Mesenchymal stem cell (in vitro differentiated cells and primary cell): ENCODE results near the gene RBP4. TPM values are rescaled to one million over a fixed set of nuclear protein-coding genes. Genes with fewer than 3 reads are reported as not detected.

Source experiments
- DNase-seq: peaks from one replicate; pipeline ENCODE4 v3.0.0-alpha.2; 2013
- H2AFZ ChIP-seq: one replicate; pipeline ENCODE4 v1.6.1; 2013; ENCODE audit warnings: low read depth, mild to moderate bottlenecking, control low read depth, inconsistent platforms, low read length, moderate library complexity
- H2AK5ac ChIP-seq: 2 replicates; pipeline ENCODE4 v1.6.1; 2013; ENCODE audit warnings: low read length, moderate library complexity, mild to moderate bottlenecking, inconsistent platforms; ENCODE audit not compliant: severe bottlenecking
- H2BK120ac ChIP-seq: one replicate; pipeline ENCODE4 v1.6.1; 2013; ENCODE audit warnings: low read depth, mild to moderate bottlenecking, inconsistent platforms, low read length, moderate library complexity
- H2BK12ac ChIP-seq, 2 experiments: one replicate each; pipeline ENCODE4 v1.6.1; 2013; ENCODE audit warnings: inconsistent platforms in 2 of 2, low read length in 2 of 2, mild to moderate bottlenecking in 2 of 2, moderate library complexity in 2 of 2, control low read depth in 1 of 2
- H2BK15ac ChIP-seq: one replicate; pipeline ENCODE4 v1.6.1; 2013; ENCODE audit warnings: mild to moderate bottlenecking, low read depth, inconsistent platforms; ENCODE audit not compliant: poor library complexity, severe bottlenecking
- H2BK5ac ChIP-seq: 2 replicates; pipeline ENCODE4 v1.6.1; 2013; ENCODE audit warnings: low read depth, mild to moderate bottlenecking, low read length, control low read depth, inconsistent platforms; ENCODE audit not compliant: poor library complexity, severe bottlenecking
- H3K14ac ChIP-seq, 2 experiments: one replicate each; pipeline ENCODE4 v1.6.1; 2013; ENCODE audit warnings: inconsistent platforms in 2 of 2, low read length in 2 of 2, control low read depth in 1 of 2, mild to moderate bottlenecking in 1 of 2, moderate library complexity in 1 of 2
- H3K18ac ChIP-seq, 2 experiments: one replicate each; pipeline ENCODE4 v1.6.1; 2013; ENCODE audit warnings: inconsistent platforms in 2 of 2, low read length in 2 of 2, control low read depth in 1 of 2, low read depth in 1 of 2, mild to moderate bottlenecking in 1 of 2
- H3K23ac ChIP-seq, 2 experiments: one replicate each; pipeline ENCODE4 v1.6.1; 2013; ENCODE audit warnings: inconsistent platforms in 2 of 2, low read length in 2 of 2, mild to moderate bottlenecking in 2 of 2, moderate library complexity in 2 of 2, control low read depth in 1 of 2
- H3K27ac ChIP-seq: 2 replicates; pipeline ENCODE4 v1.5.1; 2013; ENCODE audit warnings: mild to moderate bottlenecking, moderate library complexity, low read length, control low read depth, inconsistent platforms; ENCODE audit not compliant: poor library complexity, severe bottlenecking
- H3K27me3 ChIP-seq, 2 experiments: 2 replicates each; pipeline versions ENCODE4 v1.6.1 to v1.7.0; 2013; ENCODE audit warnings: low read length in 2 of 2, mild to moderate bottlenecking in 2 of 2, moderate library complexity in 2 of 2, control low read depth in 1 of 2, inconsistent platforms in 1 of 2; ENCODE audit not compliant: control insufficient read depth in 1 of 2, insufficient read depth in 1 of 2
- H3K36me3 ChIP-seq, 2 experiments: 2 replicates each; pipeline versions ENCODE4 v1.6.1 to v1.7.0; 2013; ENCODE audit warnings: low read length in 2 of 2, control low read depth in 1 of 2, inconsistent platforms in 1 of 2, low read depth in 1 of 2, mild to moderate bottlenecking in 1 of 2; ENCODE audit not compliant: insufficient read depth in 2 of 2, control insufficient read depth in 1 of 2
- H3K4ac ChIP-seq, 2 experiments: one replicate each; pipeline ENCODE4 v1.6.1; 2013; ENCODE audit warnings: inconsistent platforms in 2 of 2, low read length in 2 of 2, mild to moderate bottlenecking in 2 of 2, moderate library complexity in 2 of 2, control low read depth in 1 of 2, low read depth in 1 of 2
- H3K4me1 ChIP-seq: 2 replicates; pipeline ENCODE4 v1.6.1; 2013; ENCODE audit warnings: low read depth, low read length, control low read depth; ENCODE audit not compliant: control insufficient read depth, insufficient read depth
- H3K4me2 ChIP-seq: 2 replicates; pipeline ENCODE4 v1.6.1; 2013; ENCODE audit warnings: low read length, mild to moderate bottlenecking, inconsistent platforms; ENCODE audit not compliant: poor library complexity, severe bottlenecking
- H3K4me3 ChIP-seq, 2 experiments: 2 replicates each; pipeline versions ENCODE4 v1.5.1 to v1.7.0; 2013; ENCODE audit warnings: low read length in 2 of 2, mild to moderate bottlenecking in 2 of 2, control low read depth in 1 of 2, low read depth in 1 of 2; ENCODE audit not compliant: insufficient read depth in 1 of 2
- H3K79me1 ChIP-seq: replicated peaks from 2 replicates; pipeline ENCODE4 v1.6.1; 2013; ENCODE audit warnings: mild to moderate bottlenecking, control low read depth, low read length, inconsistent platforms; ENCODE audit not compliant: poor library complexity, severe bottlenecking
- H3K9ac ChIP-seq: 2 replicates; pipeline ENCODE4 v1.7.0; 2013; ENCODE audit warnings: mild to moderate bottlenecking, low read length, moderate library complexity
- H3K9me3 ChIP-seq: 2 replicates; pipeline ENCODE4 v1.7.0; 2013; ENCODE audit warnings: mild to moderate bottlenecking, low read length; ENCODE audit not compliant: control insufficient read depth
- H4K8ac ChIP-seq: one replicate; pipeline ENCODE4 v1.6.1; 2013; ENCODE audit warnings: inconsistent platforms, mild to moderate bottlenecking, low read length, moderate library complexity
- H4K91ac ChIP-seq: one replicate; pipeline ENCODE4 v1.6.1; 2013; ENCODE audit warnings: mild to moderate bottlenecking, low read length, inconsistent platforms
- WGBS: methylation state at CpG from one replicate; pipeline ENCODE4 v1.1.7; 2013; ENCODE audit warnings: mixed read lengths; 5-methylcytosine and 5-hydroxymethylcytosine counted together
- polyA plus RNA-seq, 2 experiments: library from polyadenylated mRNA; stranded (reverse); fragments of 200-250 nt; gene quantifications; one replicate each; pipeline ENCODE4 v1.2.3, GENCODE V29; 2013

The RBP4 gene
- 0.17 TPM for polyA plus RNA-seq (2013, experiment 1 of 2)
- 0.21 TPM for polyA plus RNA-seq (2013, experiment 2 of 2)

- H3K9ac ChIP-seq: no peak within 1 kb of the TSS
- WGBS: 3% methylated on average over 43 of the region's 63 CpGs
- no peak within 1 kb of the TSS for H3K14ac ChIP-seq
These were observed at the start of gene RBP4 for GRCh38 chr10:93601146-93601773. Gene RBP4 (minus strand): TSS chr10:93601235. CDS start chr10:93601028, 207 bp downstream.

GRCh38 chr10:93639791-93640190 lies 38.8 kb upstream of the RBP4 start:
- H2AFZ ChIP-seq: no peak overlapping the region
- peaks cover 2% of the 10 kb centered on the region for H3K9me3 ChIP-seq
- H3K79me1 ChIP-seq: no peaks in the 10 kb centered on the region
- no peak overlapping the region for H2BK15ac ChIP-seq
- H3K27ac ChIP-seq: no peak overlapping the region
- no peaks in the 10 kb centered on the region for H3K4me1 ChIP-seq
- no peak overlapping the region for H3K4ac ChIP-seq
- H4K91ac ChIP-seq: no peak overlapping the region
- H3K18ac ChIP-seq: no peak overlapping the region
- H2BK12ac ChIP-seq: no peak overlapping the region
- H3K27me3 ChIP-seq: peaks cover 0 to 26% of the 10 kb centered on the region in 2 experiments
- no peak overlapping the region for H4K8ac ChIP-seq
- H3K4me2 ChIP-seq: no peak overlapping the region
- no peak overlapping the region for H3K4me3 ChIP-seq
- H3K23ac ChIP-seq: no peak overlapping the region
- no peak overlapping the region for H3K9ac ChIP-seq
- H3K36me3 ChIP-seq: no peaks in the 10 kb centered on the region
- H3K14ac ChIP-seq: no peak overlapping the region
- 91% methylated on average over 7 of the region's 7 CpGs for WGBS
- H2BK120ac ChIP-seq: no peak overlapping the region
- no peak for DNase-seq
- no peak overlapping the region for H2BK5ac ChIP-seq
- H2AK5ac ChIP-seq: no peak overlapping the region

More at GRCh38 chr10:93601146-93601773, at the start of gene RBP4:
- Histone ChIP-seq H3K27ac (no peak within 1 kb of the TSS), H3K23ac (no peak within 1 kb of the TSS), H3K79me1 (no peaks in the 10 kb centered on the region), H2AFZ (no peak within 1 kb of the TSS), H4K8ac (no peak within 1 kb of the TSS), H2BK5ac (no peak within 1 kb of the TSS), H3K4me3 (peak within 1 kb of the TSS; percentile 56 to 63), H3K27me3 (peaks cover 29 to 54% of the 10 kb centered on the region in 2 experiments), H2BK12ac (no peak within 1 kb of the TSS), H2AK5ac (no peak within 1 kb of the TSS), H2BK15ac (no peak within 1 kb of the TSS), H3K36me3 (no peaks in the 10 kb centered on the region), H3K4ac (no peak within 1 kb of the TSS), H3K18ac (no peak within 1 kb of the TSS), H2BK120ac (no peak within 1 kb of the TSS), H3K4me2 (peak within 1 kb of the TSS; percentile 100), H3K4me1 (peaks cover 15% of the 10 kb centered on the region), H3K9me3 (no peaks in the 10 kb centered on the region), H4K91ac (no peak within 1 kb of the TSS)
- DNase-seq: peak; percentile 18

- no peak overlapping the region for H2AFZ ChIP-seq
- no peak overlapping the region for H3K18ac ChIP-seq
- 86% methylated on average over 15 of the region's 15 CpGs for WGBS
- no peaks in the 10 kb centered on the region for H3K79me1 ChIP-seq
- no peak overlapping the region for H4K8ac ChIP-seq
- no peak overlapping the region for H2AK5ac ChIP-seq
- H3K36me3 ChIP-seq: no peaks in the 10 kb centered on the region
- H2BK12ac ChIP-seq: no peak overlapping the region
- H2BK15ac ChIP-seq: no peak overlapping the region
- no peak overlapping the region for H3K4me2 ChIP-seq
- H2BK5ac ChIP-seq: no peak overlapping the region
- H4K91ac ChIP-seq: no peak overlapping the region
- H3K9ac ChIP-seq: no peak overlapping the region
- no peak for DNase-seq
- no peak overlapping the region for H3K27ac ChIP-seq
- no peak overlapping the region for H3K4me3 ChIP-seq
- no peak overlapping the region for H3K23ac ChIP-seq
- H3K9me3 ChIP-seq: no peaks in the 10 kb centered on the region
- no peak overlapping the region for H3K4ac ChIP-seq
- no peak overlapping the region for H3K14ac ChIP-seq
- no peak overlapping the region for H2BK120ac ChIP-seq
- H3K27me3 ChIP-seq: peaks cover 0 to 12% of the 10 kb centered on the region in 2 experiments
- peaks cover 18% of the 10 kb centered on the region for H3K4me1 ChIP-seq
These were observed 29.9 kb upstream of the RBP4 start for GRCh38 chr10:93630625-93631557.

- Histone ChIP-seq H3K14ac (no peak overlapping the region), H4K91ac (no peak overlapping the region), H3K4me3 (no peak overlapping the region), H3K4me2 (no peak overlapping the region), H4K8ac (no peak overlapping the region), H3K27ac (no peak overlapping the region), H3K79me1 (no peaks in the 10 kb centered on the region), H2AK5ac (no peak overlapping the region), H3K27me3 (peaks cover 6 to 13% of the 10 kb centered on the region in 2 experiments), H2BK5ac (no peak overlapping the region), H3K4ac (no peak overlapping the region), H2BK120ac (no peak overlapping the region), H3K9ac (no peak overlapping the region), H3K4me1 (peaks cover 18% of the 10 kb centered on the region), H2AFZ (no peak overlapping the region), H2BK15ac (no peak overlapping the region), H3K9me3 (no peaks in the 10 kb centered on the region), H3K23ac (no peak overlapping the region), H2BK12ac (no peak overlapping the region), H3K18ac (no peak overlapping the region), H3K36me3 (no peaks in the 10 kb centered on the region)
- WGBS: 63% methylated on average over 7 of the region's 7 CpGs
- DNase-seq: no peak
These were observed 28.7 kb upstream of the RBP4 start for GRCh38 chr10:93629647-93630305.
